ENCODE data around the gene NAB2. TPM values are rescaled to one million over a fixed set of nuclear protein-coding genes. Genes with fewer than 3 reads are reported as not detected.

NAB2 gene
- total and polyA plus RNA-seq, 4 donors: 1.9 to 10.0 (median 6.2) TPM

DNA sequence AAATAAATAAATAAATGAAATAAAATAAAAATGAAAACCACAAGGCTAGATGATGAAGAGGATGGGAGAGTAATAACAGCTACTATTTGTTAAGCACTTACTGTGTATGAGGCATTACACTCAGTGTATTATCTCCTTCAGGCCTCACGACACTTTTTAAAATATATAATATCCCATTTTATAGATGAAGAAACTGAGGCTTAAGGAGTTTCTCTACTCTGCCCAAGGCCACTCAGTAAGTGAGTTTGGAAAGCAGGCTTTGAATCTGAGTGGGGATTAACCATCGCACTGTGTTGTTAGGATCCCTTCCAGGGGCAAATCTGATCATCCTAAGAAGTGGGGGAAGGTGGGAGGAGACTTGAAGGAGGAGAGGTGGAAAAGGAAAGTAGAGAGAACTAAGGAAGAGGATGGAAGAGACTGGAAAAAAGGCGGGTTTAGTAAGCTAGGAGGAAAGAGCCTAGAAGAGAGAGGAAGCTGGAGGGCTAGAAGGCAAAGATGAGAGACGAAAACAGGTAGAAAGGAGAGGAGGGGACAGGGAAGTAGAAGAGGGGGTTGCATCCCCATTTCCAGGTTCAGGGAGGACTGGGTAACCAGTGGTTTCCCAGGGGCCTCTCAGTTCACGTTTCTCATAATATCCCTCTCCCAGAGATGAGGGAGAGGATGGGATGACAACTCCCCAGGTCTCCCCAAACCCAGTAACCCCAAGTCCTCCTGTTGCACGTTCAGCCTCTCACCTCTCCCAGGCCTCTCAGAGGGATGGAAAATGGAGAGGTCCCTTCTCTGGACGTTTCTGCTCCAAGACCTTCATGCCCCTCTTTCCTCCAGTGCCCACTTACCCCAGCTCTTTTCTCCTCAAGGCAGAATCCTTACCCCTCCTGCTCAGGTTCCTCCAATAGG lies 20.5 kb downstream of the NAB2 start:
- peak overlapping the region; percentile 71 to 93 (median 86) for H3K4me3 ChIP-seq (ENCODE audit: low read depth in 1 of 3, low read length in 3 of 3)
- peak overlapping the region; percentile 99 for H3K27ac ChIP-seq (ENCODE audit: low read depth in 1 of 2, low read length in 2 of 2)
- peaks cover 7 to 47% (median 34%) of the 10 kb centered on the region in 4 donors for H3K4me1 ChIP-seq (ENCODE audit: control insufficient read depth in 4 of 4, insufficient read depth in 4 of 4, low read length in 3 of 4)
- TF ChIP-seq GABPA (IDR thresholded peaks at IDR 0.05 in 1 of 2, conservative IDR thresholded peaks at IDR 0.05 in 1 of 2) (no peak), HNF4A (conservative IDR thresholded peaks at IDR 0.05) (no peak), TAF1 (conservative IDR thresholded peaks at IDR 0.05) (no peak), NR2F2 (IDR thresholded peaks at IDR 0.05) (no peak), JUND (IDR thresholded peaks at IDR 0.05) (no peak), CTCF (IDR thresholded peaks at IDR 0.05; ENCODE audit: low read depth, low read length, missing input control) (no peak), RXRA (IDR thresholded peaks at IDR 0.05) (no peak), RAD21 (IDR thresholded peaks at IDR 0.05) (no peak), SP1 (IDR thresholded peaks at IDR 0.05) (no peak), FOXA1 (IDR thresholded peaks at IDR 0.05) (no peak), EGR1 (IDR thresholded peaks at IDR 0.05; ENCODE audit: low read depth in 2 of 2) (no peak), HNF4G (IDR thresholded peaks at IDR 0.05) (no peak), YY1 (IDR thresholded peaks at IDR 0.05) (no peak)
- TF ChIP-seq, protein P1, sequence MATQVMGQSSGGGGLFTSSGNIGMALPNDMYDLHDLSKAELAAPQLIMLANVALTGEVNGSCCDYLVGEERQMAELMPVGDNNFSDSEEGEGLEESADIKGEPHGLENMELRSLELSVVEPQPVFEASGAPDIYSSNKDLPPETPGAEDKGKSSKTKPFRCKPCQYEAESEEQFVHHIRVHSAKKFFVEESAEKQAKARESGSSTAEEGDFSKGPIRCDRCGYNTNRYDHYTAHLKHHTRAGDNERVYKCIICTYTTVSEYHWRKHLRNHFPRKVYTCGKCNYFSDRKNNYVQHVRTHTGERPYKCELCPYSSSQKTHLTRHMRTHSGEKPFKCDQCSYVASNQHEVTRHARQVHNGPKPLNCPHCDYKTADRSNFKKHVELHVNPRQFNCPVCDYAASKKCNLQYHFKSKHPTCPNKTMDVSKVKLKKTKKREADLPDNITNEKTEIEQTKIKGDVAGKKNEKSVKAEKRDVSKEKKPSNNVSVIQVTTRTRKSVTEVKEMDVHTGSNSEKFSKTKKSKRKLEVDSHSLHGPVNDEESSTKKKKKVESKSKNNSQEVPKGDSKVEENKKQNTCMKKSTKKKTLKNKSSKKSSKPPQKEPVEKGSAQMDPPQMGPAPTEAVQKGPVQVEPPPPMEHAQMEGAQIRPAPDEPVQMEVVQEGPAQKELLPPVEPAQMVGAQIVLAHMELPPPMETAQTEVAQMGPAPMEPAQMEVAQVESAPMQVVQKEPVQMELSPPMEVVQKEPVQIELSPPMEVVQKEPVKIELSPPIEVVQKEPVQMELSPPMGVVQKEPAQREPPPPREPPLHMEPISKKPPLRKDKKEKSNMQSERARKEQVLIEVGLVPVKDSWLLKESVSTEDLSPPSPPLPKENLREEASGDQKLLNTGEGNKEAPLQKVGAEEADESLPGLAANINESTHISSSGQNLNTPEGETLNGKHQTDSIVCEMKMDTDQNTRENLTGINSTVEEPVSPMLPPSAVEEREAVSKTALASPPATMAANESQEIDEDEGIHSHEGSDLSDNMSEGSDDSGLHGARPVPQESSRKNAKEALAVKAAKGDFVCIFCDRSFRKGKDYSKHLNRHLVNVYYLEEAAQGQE (IDR thresholded peaks at IDR 0.05): no peak
- TF ChIP-seq, protein P2, sequence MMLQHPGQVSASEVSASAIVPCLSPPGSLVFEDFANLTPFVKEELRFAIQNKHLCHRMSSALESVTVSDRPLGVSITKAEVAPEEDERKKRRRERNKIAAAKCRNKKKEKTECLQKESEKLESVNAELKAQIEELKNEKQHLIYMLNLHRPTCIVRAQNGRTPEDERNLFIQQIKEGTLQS (IDR thresholded peaks at IDR 0.05): no peak
- no peak for DNase-seq (ENCODE audit: low spot score)
- peaks cover 15 to 24% (median 21%) of the 10 kb centered on the region in 4 donors for H3K36me3 ChIP-seq (ENCODE audit: control insufficient read depth in 4 of 4, insufficient read depth in 3 of 4, low read depth in 1 of 4, low read length in 3 of 4)
- H3K9me3 ChIP-seq (ENCODE audit: control insufficient read depth in 4 of 4, low read length in 3 of 4): no peaks in the 10 kb centered on the region
- H3K9ac ChIP-seq (ENCODE audit: low read depth in 1 of 2, low read length in 2 of 2): peak overlapping the region in 1 of 2 donors; percentile 66
- WGBS: 66% methylated on average over 7 of the region's 7 CpGs
- no peaks in the 10 kb centered on the region for H3K27me3 ChIP-seq (ENCODE audit: control insufficient read depth in 4 of 4, insufficient read depth in 4 of 4, low read length in 3 of 4)

All from liver (tissue), 9 donors.